Endothelial cell of umbilical vein (primary cell): Measurements from ENCODE around the gene UBR3. TPM values are rescaled to one million over a fixed set of nuclear protein-coding genes. Genes with fewer than 3 reads are reported as not detected.

Source experiments
- BruUV-seq: library from RNA; stranded (reverse); fragments of 400-500 nt; replicated peaks from 2 replicates; lab custom pipeline; 2021; lab: Mats Ljungman, UMichigan
- CTCF ChIA-PET: fragments of 300-600, 350-600 bp; sonication (Branson Sonifier 250); formaldehyde crosslinking; loops from one replicate; lab custom pipeline; 2021; ENCODE audit warnings: antibody characterized with exemption, inconsistent platforms; lab: Charles Lee
- POLR2A ChIA-PET: fragments of 300-600, 350-600 bp; sonication (Branson Sonifier 250); formaldehyde crosslinking; loops from one replicate; lab custom pipeline; 2021; ENCODE audit warnings: antibody characterized with exemption, inconsistent platforms; lab: Charles Lee
- DNase-seq: peaks from one replicate; pipeline ENCODE4 v3.0.0-alpha.2; 2011; ENCODE audit warnings: low read depth, low spot score
- FAIRE-seq: peaks from 2 replicates; lab custom pipeline; 2011; peaks lifted over from hg19 to GRCh38; lab: Jason Lieb, UNC
- H2AFZ ChIP-seq: 2 replicates; pipeline ENCODE4 v1.6.0; 2012; ENCODE audit warnings: low read depth, low read length, control low read depth, inconsistent platforms
- H3K27ac ChIP-seq: 2 replicates; pipeline ENCODE4 v1.5.1; 2011; ENCODE audit warnings: low read depth, mild to moderate bottlenecking, control low read depth, low read length, moderate library complexity; ENCODE audit not compliant: insufficient read depth
- H3K27me3 ChIP-seq, 2 experiments: 2 replicates each; pipeline versions ENCODE4 v1.6.0 to v1.6.1; 2011; ENCODE audit warnings: low read length in 2 of 2, mixed read lengths in 1 of 2; ENCODE audit not compliant: control insufficient read depth in 2 of 2, insufficient read depth in 2 of 2
- H3K36me3 ChIP-seq, 2 experiments: 2 replicates in 1 of 2; 3 replicates in 1 of 2; pipeline ENCODE4 v1.5.1; 2011; ENCODE audit warnings: low read length in 2 of 2, mild to moderate bottlenecking in 1 of 2, moderate library complexity in 1 of 2; ENCODE audit not compliant: control insufficient read depth in 2 of 2, insufficient read depth in 2 of 2; ENCODE audit errors: extremely low read depth in 1 of 2
- H3K4me1 ChIP-seq: 3 replicates; pipeline ENCODE4 v1.5.1; 2011; ENCODE audit warnings: mild to moderate bottlenecking, low read length; ENCODE audit not compliant: control insufficient read depth, insufficient read depth; ENCODE audit errors: extremely low read depth
- H3K4me2 ChIP-seq: 2 replicates; pipeline ENCODE4 v1.6.1; 2011; ENCODE audit warnings: low read length, control low read depth, mixed read lengths; ENCODE audit not compliant: insufficient read depth
- H3K4me3 ChIP-seq, 3 experiments: fragments of 200-600 bp in 1 of 3; sonication (generic), shearing (Covaris generic) in 1 of 3; replicated peaks in 1 of 3; 2 replicates each; pipeline ENCODE4 v1.5.1; 2011 to 2016; ENCODE audit warnings: control low read depth in 3 of 3, low read length in 3 of 3, mild to moderate bottlenecking in 2 of 3, inconsistent platforms in 1 of 3, low read depth in 1 of 3, moderate library complexity in 1 of 3; ENCODE audit not compliant: insufficient read depth in 1 of 3
- H3K79me2 ChIP-seq: 2 replicates; pipeline ENCODE4 v1.6.0; 2012; ENCODE audit warnings: low read length, inconsistent platforms; ENCODE audit not compliant: control insufficient read depth, insufficient read depth
- H3K9ac ChIP-seq: replicated peaks from 2 replicates; pipeline ENCODE3; 2011; ENCODE audit warnings: low read length, control low read depth; ENCODE audit not compliant: insufficient read depth; ENCODE audit errors: extremely low read depth
- H3K9me1 ChIP-seq: replicated peaks from 3 replicates; pipeline ENCODE4 v1.6.0; 2011; ENCODE audit warnings: mild to moderate bottlenecking, low read length; ENCODE audit not compliant: control insufficient read depth, insufficient read depth; ENCODE audit errors: extremely low read depth
- H3K9me3 ChIP-seq: replicated peaks from 2 replicates; pipeline ENCODE4 v1.5.1; 2012; ENCODE audit warnings: low read length, inconsistent platforms; ENCODE audit not compliant: control insufficient read depth, insufficient read depth
- H4K20me1 ChIP-seq: replicated peaks from 2 replicates; pipeline ENCODE3; 2011; ENCODE audit warnings: mild to moderate bottlenecking, low read length; ENCODE audit not compliant: control insufficient read depth, insufficient read depth; ENCODE audit errors: extremely low read depth
- CTCF ChIP-seq, 2 donors: IDR thresholded peaks; 1 replicate in 1 of 2; 2 replicates in 1 of 2; pipeline ENCODE4 v1.5.1; 2011; ENCODE audit warnings: low read length in 2 of 2, mild to moderate bottlenecking in 2 of 2, moderate library complexity in 2 of 2, control low read depth in 1 of 2, inconsistent platforms in 1 of 2, low read depth in 1 of 2; ENCODE audit not compliant: insufficient read depth in 1 of 2; ENCODE audit errors: extremely low read depth in 1 of 2
- FOS ChIP-seq: IDR thresholded peaks from 2 replicates; pipeline ENCODE4 v1.6.1; 2011; ENCODE audit warnings: mild to moderate bottlenecking, low read length, moderate library complexity, borderline replicate concordance; ENCODE audit not compliant: insufficient read depth
- GATA2 ChIP-seq: IDR thresholded peaks from 2 replicates; pipeline ENCODE4 v1.7.0; 2011; ENCODE audit warnings: low read depth, mild to moderate bottlenecking, moderate library complexity, mixed read lengths, low read length; ENCODE audit not compliant: insufficient read length, insufficient read depth
- MYC ChIP-seq: IDR thresholded peaks from one replicate; pipeline ENCODE4 v1.6.1; 2011; ENCODE audit warnings: mild to moderate bottlenecking, low read depth, low read length
- POLR2A ChIP-seq: IDR thresholded peaks from 2 replicates; pipeline ENCODE4 v1.6.1; 2012; ENCODE audit warnings: low read depth, mild to moderate bottlenecking, control low read depth, low read length
- POLR2AphosphoS5 ChIP-seq: IDR thresholded peaks from 2 replicates; pipeline ENCODE4 v1.6.1; 2012; ENCODE audit warnings: low read depth, mild to moderate bottlenecking, control low read depth, low read length, moderate library complexity; ENCODE audit not compliant: insufficient read depth
- dilution Hi-C: fragments of 300-500 bp; cut with MboI; formaldehyde crosslinking; loops from one replicate; pipeline ENCODE4 v1.15.0; 2019; ENCODE audit warnings: low sequenced_read_pairs; ENCODE audit not compliant: extremely low pct_ligation_motif_present
- intact Hi-C: fragments of 100-400 bp; cut with micrococcal nuclease; formaldehyde crosslinking; loops from one replicate; pipeline ENCODE4 v1.10.0; 2022
- polyA plus RNA-seq, 4 experiments: library from polyadenylated mRNA; depleted of rRNA in 3 of 4; stranded (reverse) in 3 of 4; unstranded in 1 of 4; fragments of >200 nt; gene quantifications; 2 replicates each; pipeline versions ENCODE4 v1.2.1 to v1.2.3, GENCODE V29; 2011 to 2012; ENCODE audit warnings: missing spikeins in 1 of 4
- total RNA-seq: library from RNA; stranded (reverse); gene quantifications from 2 replicates; pipeline ENCODE4 v1.2.3, GENCODE V29; 2021
- TF ChIP-seq, protein P1 (sequence below): IDR thresholded peaks from 2 replicates; pipeline ENCODE4 v1.6.1; 2011; ENCODE audit not compliant: insufficient read depth, insufficient read length

Gene UBR3
- total and polyA plus RNA-seq, 2 donors (not counting 3 experiments of a cell fraction or from before 2014, with no cell fraction given): 5.3 to 27.5 TPM

DNA sequence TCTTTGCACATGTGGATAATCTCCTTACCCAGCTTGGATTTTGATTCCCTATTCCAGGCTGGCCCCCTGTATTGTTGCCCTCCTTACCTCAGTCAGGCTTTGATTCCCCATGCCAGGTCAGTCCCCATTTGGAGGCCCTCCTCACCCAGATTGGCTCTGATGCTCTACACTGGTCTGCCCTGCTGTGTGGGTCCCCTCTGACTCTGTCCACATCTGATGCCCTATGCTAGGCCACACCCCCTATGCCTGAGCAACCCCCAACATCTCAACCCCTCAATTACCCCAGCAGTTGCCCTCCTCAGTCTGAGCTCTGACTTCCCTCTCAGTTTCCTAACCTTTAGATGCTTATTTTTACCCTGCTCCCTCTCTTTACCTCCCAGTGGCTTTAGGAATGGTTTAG is 89.4 kb downstream of the UBR3 start:
- CTCF ChIA-PET: no interaction called here
- no peak overlapping the region for H3K4me2 ChIP-seq
- no peaks in the 10 kb centered on the region for H3K9me3 ChIP-seq
- dilution Hi-C loops (no loop called here), intact Hi-C loops (no loop called here)
- no peaks in the 10 kb centered on the region for H3K9me1 ChIP-seq
- H3K79me2 ChIP-seq: no peaks in the 10 kb centered on the region
- POLR2A ChIA-PET: interaction anchor here (0.7 kb wide), 1 partner anchor 453 kb away, joined by 3 read pairs; no protein-coding TSS in a partner anchor
- H3K36me3 ChIP-seq: peaks cover 0 to 2% of the 10 kb centered on the region in 2 experiments
- H4K20me1 ChIP-seq: no peaks in the 10 kb centered on the region
- no peaks in the 10 kb centered on the region for H3K4me1 ChIP-seq
- TF ChIP-seq POLR2AphosphoS5 (no peak), CTCF (IDR thresholded peaks at IDR 0.05; ENCODE audit: extremely low read depth in 1 of 2, insufficient read depth in 1 of 2, low read depth in 1 of 2, low read length in 2 of 2) (no peak), MYC (no peak), FOS (no peak), GATA2 (no peak), POLR2A (no peak)
- TF ChIP-seq, protein P1, sequence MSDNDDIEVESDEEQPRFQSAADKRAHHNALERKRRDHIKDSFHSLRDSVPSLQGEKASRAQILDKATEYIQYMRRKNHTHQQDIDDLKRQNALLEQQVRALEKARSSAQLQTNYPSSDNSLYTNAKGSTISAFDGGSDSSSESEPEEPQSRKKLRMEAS: no peak
- no peak overlapping the region for H3K27ac ChIP-seq
- no peak overlapping the region for H3K4me3 ChIP-seq
- BruUV-seq: no TSS peak
- FAIRE-seq (no peak), DNase-seq (no peak)
- H3K9ac ChIP-seq: no peak overlapping the region
- no peak overlapping the region for H2AFZ ChIP-seq
- no peaks in the 10 kb centered on the region for H3K27me3 ChIP-seq
